HEK293T (cell line): ENCODE measurements around the gene USP8.

ENCODE experiments used
- ARNT ChIP-seq: fragments of 450-650 bp; IDR thresholded peaks from 2 replicates; pipeline ENCODE4 v1.6.1; 2017; ENCODE audit warnings: mild to moderate bottlenecking
- BHLHE40 ChIP-seq: fragments of 450-650 bp; IDR thresholded peaks from 2 replicates; pipeline ENCODE4 v1.6.1; 2016; ENCODE audit warnings: mild to moderate bottlenecking, moderate library complexity, borderline replicate concordance
- CTBP1 ChIP-seq: fragments of 450-650 bp; IDR thresholded peaks from 2 replicates; pipeline ENCODE4 v1.6.1; 2016; ENCODE audit warnings: borderline replicate concordance
- ELF4 ChIP-seq: fragments of 450-650 bp; IDR thresholded peaks from 2 replicates; pipeline ENCODE4 v1.6.1; 2017; ENCODE audit warnings: antibody characterized with exemption
- FOXA1 ChIP-seq: fragments of 450-650 bp; IDR thresholded peaks from 2 replicates; pipeline ENCODE4 v1.6.1; 2016; ENCODE audit warnings: mild to moderate bottlenecking
- FOXK2 ChIP-seq: fragments of 450-650 bp; IDR thresholded peaks from 2 replicates; pipeline ENCODE4 v1.6.1; 2016; ENCODE audit warnings: mild to moderate bottlenecking
- FOXM1 ChIP-seq: fragments of 450-650 bp; IDR thresholded peaks from 2 replicates; pipeline ENCODE4 v1.6.1; 2017; ENCODE audit warnings: mild to moderate bottlenecking, borderline replicate concordance
- HDGF ChIP-seq: fragments of 450-650 bp; IDR thresholded peaks from 2 replicates; pipeline ENCODE4 v1.6.1; 2017; ENCODE audit warnings: antibody characterized with exemption, borderline replicate concordance
- L3MBTL2 ChIP-seq: fragments of 450-650 bp; conservative IDR thresholded peaks from 2 replicates; pipeline ENCODE4 v1.6.1; 2016; ENCODE audit warnings: mild to moderate bottlenecking
- NFRKB ChIP-seq: fragments of 450-650 bp; IDR thresholded peaks from 2 replicates; pipeline ENCODE4 v1.6.1; 2016; ENCODE audit warnings: mild to moderate bottlenecking, moderate library complexity
- SP1 ChIP-seq: fragments of 450-650 bp; IDR thresholded peaks from 2 replicates; pipeline ENCODE4 v1.6.1; 2017
- TARDBP ChIP-seq: fragments of 450-650 bp; IDR thresholded peaks from 2 replicates; pipeline ENCODE4 v1.6.1; 2016
- ZNF384 ChIP-seq: fragments of 450-650 bp; IDR thresholded peaks from 2 replicates; pipeline ENCODE4 v1.6.1; 2016

- TF ChIP-seq FOXA1, result no peak
- no peak for TF ChIP-seq TARDBP
- TF ChIP-seq NFRKB, result no peak
- no peak for TF ChIP-seq CTBP1
- TF ChIP-seq ARNT, result no peak
- no peak for TF ChIP-seq HDGF
- no peak for TF ChIP-seq FOXM1
- TF ChIP-seq FOXK2, result no peak
- no peak for TF ChIP-seq ELF4
- TF ChIP-seq SP1, result no peak
- no peak for TF ChIP-seq BHLHE40
- TF ChIP-seq L3MBTL2, result no peak
- TF ChIP-seq ZNF384, result no peak
These were observed 120.2 kb downstream of the USP8 start for GRCh38 chr15:50544368-50544767.
